ENCODE data around the gene AGAP1.

Gene AGAP1

DNA sequence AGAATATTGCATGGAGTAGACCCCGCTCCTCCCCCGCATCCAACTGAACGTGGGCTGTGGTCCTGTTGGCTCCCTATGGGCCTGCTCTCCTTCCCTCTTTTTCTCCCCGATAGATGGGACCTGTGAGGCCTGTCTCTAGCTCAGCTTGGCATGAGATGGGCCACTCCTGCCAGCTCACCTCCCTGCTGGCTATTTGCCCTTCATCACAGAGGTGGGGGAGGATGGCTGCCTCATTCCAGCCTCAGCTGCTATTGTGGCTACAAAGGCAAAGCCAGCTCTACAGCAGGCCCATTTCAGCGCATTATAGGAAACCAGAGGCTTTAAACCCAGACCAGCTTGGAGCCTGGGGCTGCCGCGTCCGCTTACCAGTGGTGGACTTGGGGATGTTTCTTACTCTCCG, 360.4 kb downstream of the AGAP1 start:
- no peak for DNase-seq

- DNase-seq = no peak
These were observed 361.2 kb downstream of the AGAP1 start for GRCh38 chr2:235855011-235855410.

- DNase-seq = no peak
These were observed 362.5 kb downstream of the AGAP1 start for GRCh38 chr2:235856151-235856854.

DNA sequence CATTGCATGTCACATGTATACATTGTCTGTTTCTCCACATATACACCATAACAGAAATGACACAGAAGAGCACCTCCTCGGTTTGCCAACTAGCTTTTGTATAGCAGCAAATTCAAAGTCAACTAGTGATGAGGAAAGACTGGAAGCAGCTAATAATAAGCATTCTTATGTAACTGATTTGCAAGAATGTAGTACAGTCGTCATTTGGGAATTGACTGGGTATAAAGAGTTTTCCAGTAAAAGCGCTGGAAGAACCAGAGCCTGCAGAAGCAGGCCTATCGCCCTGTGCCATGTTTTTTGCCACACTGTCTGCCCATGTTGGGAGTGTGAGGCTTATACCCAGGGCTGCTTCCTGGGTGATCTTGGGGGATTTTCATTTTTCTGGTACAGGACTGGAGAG, 363.8 kb downstream of the AGAP1 start:
- no peak for DNase-seq

DNA sequence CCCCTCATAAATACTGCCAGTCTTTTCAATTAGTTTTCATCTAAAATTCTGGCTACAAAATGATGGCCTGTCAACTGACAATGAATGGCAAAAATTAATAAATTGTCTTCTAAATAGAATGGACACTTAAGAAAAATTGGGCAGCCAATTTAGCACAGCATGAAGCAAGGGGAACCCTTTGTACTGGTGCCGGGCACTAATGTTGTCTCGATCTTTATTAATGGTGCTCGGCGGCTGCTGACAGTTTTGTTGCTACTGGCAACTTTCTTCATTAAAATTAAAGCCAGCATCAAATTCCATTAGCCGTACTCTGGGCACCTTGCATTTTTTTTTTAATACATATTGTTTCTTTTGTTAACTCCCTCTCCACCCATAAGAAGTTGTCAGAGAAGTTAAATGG, 365.0 kb downstream of the AGAP1 start:
- no peak for DNase-seq

DNA sequence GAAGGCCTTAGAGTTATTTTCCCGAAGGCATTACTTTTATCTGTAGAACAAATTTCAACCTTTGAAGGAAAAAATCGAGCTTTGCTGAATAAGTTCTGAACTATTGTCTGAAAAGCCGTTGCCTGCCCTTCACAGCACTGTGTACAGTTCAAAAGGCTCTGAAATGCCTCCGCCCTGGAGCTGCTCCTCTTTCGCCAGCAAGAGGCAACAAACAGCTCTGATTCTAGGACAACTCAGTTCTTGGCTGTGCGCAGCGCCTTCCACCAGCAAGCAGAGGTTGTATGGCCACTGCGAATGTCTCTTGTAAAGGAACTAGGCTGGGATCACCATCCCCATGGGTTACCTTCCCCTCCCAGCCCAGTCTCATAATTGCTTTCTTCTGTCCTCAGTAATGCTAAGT, 365.8 kb downstream of the AGAP1 start:
- no peak for DNase-seq

- no peak for DNase-seq
These were observed 366.3 kb downstream of the AGAP1 start for GRCh38 chr2:235860111-235860510.

GRCh38 chr2:235860871-235861270, 367.0 kb downstream of the AGAP1 start:
- DNase-seq = no peak

- no peak for DNase-seq
These were observed 367.5 kb downstream of the AGAP1 start for GRCh38 chr2:235861383-235861782.

DNA sequence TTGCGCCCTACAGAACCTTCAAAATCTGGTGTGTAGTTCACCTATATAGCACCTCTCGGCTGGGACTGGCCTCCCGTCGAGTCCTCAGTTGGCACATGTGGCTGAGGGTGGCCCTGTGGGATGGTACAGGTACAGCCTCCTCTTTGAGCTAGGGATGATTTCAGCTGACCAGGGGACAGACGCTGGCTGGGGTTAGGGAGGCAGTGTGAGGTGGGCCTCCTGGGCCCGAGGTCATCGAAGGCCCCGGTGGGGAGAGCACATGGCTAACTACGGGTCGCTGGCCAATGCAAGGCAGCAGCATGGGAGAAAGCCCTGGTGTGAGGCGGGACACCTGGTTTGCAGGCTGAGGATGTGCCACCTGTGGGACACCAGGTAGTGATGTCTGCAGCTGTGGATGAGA, 369.6 kb downstream of the AGAP1 start:
- DNase-seq = no peak

DNA sequence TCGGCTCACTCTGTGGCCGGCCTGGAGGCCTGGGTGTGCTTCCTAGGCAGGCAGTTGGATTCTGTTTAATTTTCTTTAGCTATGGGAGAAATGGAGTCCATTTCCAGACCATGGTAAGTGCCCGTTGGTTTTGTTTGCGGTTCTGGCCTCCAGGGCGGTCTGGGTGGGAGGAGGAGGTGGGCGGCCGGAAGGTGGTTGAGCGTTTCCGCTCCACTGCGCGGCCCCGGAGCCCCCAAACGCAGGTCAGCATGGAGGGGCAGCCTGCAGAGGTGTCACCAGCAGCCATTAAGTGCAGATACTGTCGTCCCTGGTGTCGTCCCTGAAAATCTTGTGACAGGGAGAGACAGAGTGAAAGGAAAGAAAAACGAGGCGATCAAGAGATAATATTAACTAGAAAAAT, 370.5 kb downstream of the AGAP1 start:
- DNase-seq = no peak

GRCh38 chr2:235864733-235865515, 371.1 kb downstream of the AGAP1 start:
- DNase-seq = no peak

DNA sequence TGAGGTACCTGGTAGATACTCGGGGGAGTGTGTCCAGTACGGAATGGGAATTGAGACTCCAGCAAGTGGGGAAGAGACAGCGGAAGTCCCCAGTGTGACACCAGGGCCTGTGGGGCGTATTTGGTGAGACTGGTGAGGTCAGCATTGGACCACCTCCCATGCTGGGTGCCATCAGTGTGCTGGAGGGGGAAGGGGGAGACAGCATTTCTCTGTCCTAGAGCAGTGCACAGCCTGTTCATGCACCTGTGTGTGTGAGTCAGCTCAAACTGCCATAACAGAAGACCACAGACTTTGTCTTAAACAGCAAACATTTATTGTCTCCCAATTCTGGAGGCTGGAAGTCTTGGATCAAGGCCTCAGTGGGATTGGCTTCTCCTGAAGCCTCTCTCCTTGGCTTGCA, 372.5 kb downstream of the AGAP1 start:
- no peak for DNase-seq

- DNase-seq = no peak
These were observed 374.4 kb downstream of the AGAP1 start for GRCh38 chr2:235868224-235868623.

- no peak for DNase-seq
These were observed 374.8 kb downstream of the AGAP1 start for GRCh38 chr2:235868645-235869044.

GRCh38 chr2:235870515-235870914, 376.7 kb downstream of the AGAP1 start:
- DNase-seq = no peak

DNA sequence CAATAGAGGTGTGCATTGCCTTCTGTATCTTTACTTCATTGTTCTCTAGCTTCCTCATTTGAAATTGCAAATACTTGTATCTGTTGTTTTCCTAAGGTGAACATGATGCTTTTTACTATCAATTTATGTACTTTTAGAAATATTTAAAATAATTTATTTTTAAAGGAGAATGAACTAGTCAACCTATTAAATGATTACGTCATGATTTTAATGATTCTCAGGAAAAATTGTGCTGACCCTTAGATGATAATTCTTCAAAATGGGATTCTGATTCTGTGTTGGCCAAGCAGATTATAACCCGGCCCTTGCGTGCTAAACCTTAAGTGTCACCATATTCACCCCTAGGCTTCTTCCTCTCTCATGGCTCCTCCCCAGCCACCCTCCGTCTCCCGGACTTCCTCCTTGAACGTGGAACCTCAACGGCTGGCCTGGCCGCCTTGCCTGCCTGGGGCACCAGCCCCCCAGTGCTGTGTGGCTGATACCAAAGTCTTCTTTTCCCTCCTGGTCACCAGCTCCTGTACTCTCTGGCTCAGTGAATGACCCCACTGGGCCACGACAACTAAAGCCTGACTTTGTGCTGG, 382.3 kb downstream of the AGAP1 start:
- no peak for DNase-seq

DNA sequence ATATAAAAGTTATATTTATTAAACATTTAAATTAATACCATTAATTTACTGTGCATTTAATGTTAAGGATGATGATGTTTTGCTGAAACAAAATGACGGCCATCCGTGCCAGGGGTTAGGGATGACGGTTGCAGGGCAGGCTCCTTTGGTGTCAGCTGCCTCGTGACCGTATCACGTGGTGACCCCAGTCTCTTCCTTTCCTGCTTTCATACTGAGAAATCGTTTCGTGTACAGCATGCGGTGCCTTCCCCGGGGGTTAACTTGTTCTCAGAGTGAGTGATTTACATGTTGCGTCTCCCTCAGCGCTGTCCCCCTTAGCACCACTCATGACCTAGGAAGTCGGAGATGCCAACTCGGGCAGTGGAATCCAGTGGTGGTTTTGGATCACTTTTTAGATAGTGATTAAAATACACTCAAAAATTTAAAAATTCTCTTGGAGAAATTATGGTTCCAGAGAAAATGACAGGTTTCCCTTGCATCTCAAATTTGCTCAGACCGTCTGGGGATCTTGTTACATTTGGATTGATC, 383.5 kb downstream of the AGAP1 start:
- DNase-seq = no peak

DNA sequence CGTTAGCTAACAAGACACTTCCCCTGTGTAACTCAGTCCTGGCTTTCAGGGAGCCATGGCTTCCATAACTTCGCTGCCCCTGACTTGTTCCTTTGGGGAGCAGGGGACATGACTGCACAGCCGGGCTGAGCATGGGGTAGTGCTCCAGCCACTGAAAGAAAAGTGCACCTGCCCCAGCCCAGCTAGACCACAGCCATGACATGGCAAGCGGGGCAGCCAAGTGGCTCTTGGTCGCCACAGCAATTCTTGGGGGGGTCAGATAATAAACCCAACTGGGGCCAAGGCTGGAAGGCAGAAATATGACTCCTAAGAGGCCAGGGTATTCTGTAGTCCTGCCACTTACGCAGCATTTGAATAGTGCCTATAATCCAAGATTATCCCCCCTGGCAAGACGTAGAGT, 385.3 kb downstream of the AGAP1 start:
- no peak for DNase-seq

- DNase-seq = no peak
These were observed 389.8 kb downstream of the AGAP1 start for GRCh38 chr2:235883675-235884074.

- DNase-seq = no peak
These were observed 395.4 kb downstream of the AGAP1 start for GRCh38 chr2:235889302-235889630.

- DNase-seq = no peak
These were observed 399.4 kb downstream of the AGAP1 start for GRCh38 chr2:235893129-235893698.

DNA sequence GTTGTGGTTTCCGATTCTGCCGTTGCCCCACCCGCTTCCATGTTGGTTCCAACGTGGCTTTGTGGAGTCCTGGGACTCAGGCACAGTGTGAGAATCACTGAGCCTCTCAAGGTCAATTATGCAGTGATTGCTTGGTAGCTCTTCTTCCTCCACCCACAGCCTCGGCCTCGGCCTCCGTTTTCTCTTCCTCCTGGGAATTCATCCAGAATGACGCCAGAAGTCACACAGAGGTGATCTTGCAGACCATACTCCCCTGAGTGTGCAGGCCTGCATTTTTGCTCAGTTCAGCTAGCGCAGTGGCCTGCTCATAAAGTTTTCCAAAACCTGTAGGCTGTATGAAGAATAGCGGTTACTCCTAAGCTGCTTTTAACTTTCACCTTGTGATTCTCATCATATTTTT, 401.0 kb downstream of the AGAP1 start:
- DNase-seq = no peak

GRCh38 chr2:235896061-235896460, 402.2 kb downstream of the AGAP1 start:
- DNase-seq = no peak

All from T-helper 2 cell (primary cell).